ENCODE measurements around the gene ZC3HAV1.

ZC3HAV1 gene

GRCh38 chr7:139004321-139005090, 105.0 kb downstream of the ZC3HAV1 start:
- DNase-seq: no peak

- no peak for DNase-seq
These were observed 110.1 kb downstream of the ZC3HAV1 start for GRCh38 chr7:138999414-138999813.
